DOHH2 (cell line): ENCODE data around the gene NPFFR1.

Experiments
- CTCF ChIP-seq: fragments of 200-600 bp; sonication (generic); IDR thresholded peaks from one replicate; pipeline ENCODE4 v1.5.1; 2014; ENCODE audit warnings: antibody characterized with exemption, mild to moderate bottlenecking, low read depth, low read length; ENCODE audit not compliant: poor library complexity, severe bottlenecking
- EZH2phosphoT487 ChIP-seq: fragments of 200-600 bp; sonication (generic); IDR thresholded peaks from 2 replicates; pipeline ENCODE4 v1.6.1; 2017; ENCODE audit warnings: borderline replicate concordance, mild to moderate bottlenecking, antibody characterized with exemption, low read length, moderate library complexity, mixed read lengths

DNA sequence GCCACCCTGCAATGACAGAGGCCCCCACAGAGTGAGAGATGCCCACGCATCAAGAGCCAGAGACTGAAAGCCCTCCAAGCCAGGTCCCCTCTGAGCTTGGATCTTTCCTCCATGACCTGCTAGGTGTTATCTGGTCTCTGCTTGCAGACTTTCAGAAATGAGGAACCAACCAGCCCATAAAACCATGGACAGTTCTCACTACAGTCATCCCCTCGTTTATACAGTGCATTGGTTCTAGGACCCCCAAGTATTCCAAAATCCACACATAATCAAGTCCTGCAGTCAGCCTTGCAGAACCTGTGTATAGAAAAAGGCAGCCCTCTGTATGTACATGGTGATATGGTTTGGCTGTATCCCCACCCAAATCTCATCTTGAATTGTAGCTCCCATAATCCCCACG is 23.1 kb downstream of the NPFFR1 start:
- no peak for TF ChIP-seq CTCF
- TF ChIP-seq EZH2phosphoT487, result no peak
